ENCODE data around the gene FNDC3A. TPM values are rescaled to one million over a fixed set of nuclear protein-coding genes. Genes with fewer than 3 reads are reported as not detected.

FNDC3A gene
- total and polyA plus RNA-seq, 9 of the 15 experiments (the other 6 are each of a cell fraction or from before 2014, with no cell fraction given), result 4.1 to 22.0 (median 13.5) TPM

DNA sequence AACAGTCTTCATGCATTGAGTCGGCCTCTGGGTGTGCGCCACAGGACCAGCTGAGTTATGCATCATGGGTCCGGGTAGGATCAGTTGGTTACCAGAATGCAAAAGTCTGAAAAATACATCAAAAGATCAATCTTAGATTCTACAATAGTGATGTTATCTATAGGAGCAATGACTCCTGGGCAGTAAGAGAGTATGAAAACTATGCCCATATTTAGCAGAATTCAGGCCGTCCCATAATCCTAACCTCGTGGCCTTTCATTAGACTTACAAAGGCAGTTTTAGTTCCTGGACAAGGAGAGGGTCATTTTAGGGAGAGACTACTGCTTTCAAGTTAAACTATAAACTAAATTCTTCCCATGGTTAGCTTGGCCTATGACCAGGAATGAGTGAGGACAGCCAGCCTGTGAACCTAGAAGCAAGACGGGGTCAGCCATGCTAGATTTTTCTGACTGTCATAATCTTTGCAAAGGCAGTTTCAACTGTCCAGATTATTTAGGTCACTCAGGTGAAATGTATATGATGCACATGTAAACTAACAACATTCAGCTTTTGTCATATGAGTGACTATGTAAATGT is 260.2 kb downstream of the FNDC3A start:
- ChIA-PET POLR2A (no interaction called here), CTCF (ENCODE audit: low intra/inter-chr PET ratio) (no interaction called here)
- Histone ChIP-seq H3K4me1 (replicated peaks in 1 of 2; ENCODE audit: control insufficient read depth in 2 of 2, insufficient read depth in 2 of 2, low read length in 2 of 2) (no peaks in the 10 kb centered on the region; a peak in 1 of 5 replicates), H3K27me3 (ENCODE audit: control insufficient read depth in 2 of 2, insufficient read depth in 2 of 2, low read length in 2 of 2) (no peaks in the 10 kb centered on the region), H3K9me3 (replicated peaks; ENCODE audit: control insufficient read depth, insufficient read depth, low read depth, low read length) (no peaks in the 10 kb centered on the region), H3K9ac (ENCODE audit: insufficient read depth in 1 of 2, low read depth in 2 of 2, low read length in 2 of 2) (no peak overlapping the region), H3K27ac (ENCODE audit: extremely low read depth, low read depth, low read length) (no peak overlapping the region), H3K9me1 (ENCODE audit: control insufficient read depth, insufficient read depth, low read length) (no peaks in the 10 kb centered on the region), H4K20me1 (replicated peaks; ENCODE audit: control insufficient read depth, insufficient read depth, low read length) (no peaks in the 10 kb centered on the region), H3K36me3 (ENCODE audit: control insufficient read depth, insufficient read depth, low read length) (no peaks in the 10 kb centered on the region), H2AFZ (ENCODE audit: low read depth, low read length) (no peak overlapping the region), H3K79me2 (ENCODE audit: control insufficient read depth, insufficient read depth, low read length) (no peaks in the 10 kb centered on the region), H3K4me2 (ENCODE audit: insufficient read depth, low read length) (no peak overlapping the region), H3K4me3 (no peak overlapping the region)
- no peak for FAIRE-seq
- DNase-seq (ENCODE audit: extremely low read depth in 1 of 4, low spot score in 3 of 4), result no peak
- in situ Hi-C loops (cut with MboI), result no loop called here
- TF ChIP-seq U2AF1 (optimal IDR thresholded peaks at IDR 0.05; ENCODE audit: low read depth, low read length) (no peak), ELF2 (CRISPR knock-in tag; IDR thresholded peaks at IDR 0.05) (no peak), COPS2 (conservative IDR thresholded peaks at IDR 0.05) (no peak), ZNF551 (CRISPR knock-in tag; IDR thresholded peaks at IDR 0.05) (no peak), MCM3 (IDR thresholded peaks at IDR 0.05) (no peak), ZNF253 (CRISPR knock-in tag; conservative IDR thresholded peaks at IDR 0.05) (no peak), TBP (optimal IDR thresholded peaks at IDR 0.05; ENCODE audit: low read depth, low read length) (no peak), SRSF1 (IDR thresholded peaks at IDR 0.05; ENCODE audit: low read depth, low read length) (no peak), FOXP1 (CRISPR knock-in tag; IDR thresholded peaks at IDR 0.05) (no peak)
- TF ChIP-seq, protein P1, sequence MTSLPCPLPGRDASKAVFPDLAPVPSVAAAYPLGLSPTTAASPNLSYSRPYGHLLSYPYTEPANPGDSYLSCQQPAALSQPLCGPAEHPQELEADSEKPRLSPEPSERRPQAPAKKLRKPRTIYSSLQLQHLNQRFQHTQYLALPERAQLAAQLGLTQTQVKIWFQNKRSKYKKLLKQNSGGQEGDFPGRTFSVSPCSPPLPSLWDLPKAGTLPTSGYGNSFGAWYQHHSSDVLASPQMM (CRISPR knock-in tag; IDR thresholded peaks at IDR 0.05), result no peak
- TF ChIP-seq, protein P2, sequence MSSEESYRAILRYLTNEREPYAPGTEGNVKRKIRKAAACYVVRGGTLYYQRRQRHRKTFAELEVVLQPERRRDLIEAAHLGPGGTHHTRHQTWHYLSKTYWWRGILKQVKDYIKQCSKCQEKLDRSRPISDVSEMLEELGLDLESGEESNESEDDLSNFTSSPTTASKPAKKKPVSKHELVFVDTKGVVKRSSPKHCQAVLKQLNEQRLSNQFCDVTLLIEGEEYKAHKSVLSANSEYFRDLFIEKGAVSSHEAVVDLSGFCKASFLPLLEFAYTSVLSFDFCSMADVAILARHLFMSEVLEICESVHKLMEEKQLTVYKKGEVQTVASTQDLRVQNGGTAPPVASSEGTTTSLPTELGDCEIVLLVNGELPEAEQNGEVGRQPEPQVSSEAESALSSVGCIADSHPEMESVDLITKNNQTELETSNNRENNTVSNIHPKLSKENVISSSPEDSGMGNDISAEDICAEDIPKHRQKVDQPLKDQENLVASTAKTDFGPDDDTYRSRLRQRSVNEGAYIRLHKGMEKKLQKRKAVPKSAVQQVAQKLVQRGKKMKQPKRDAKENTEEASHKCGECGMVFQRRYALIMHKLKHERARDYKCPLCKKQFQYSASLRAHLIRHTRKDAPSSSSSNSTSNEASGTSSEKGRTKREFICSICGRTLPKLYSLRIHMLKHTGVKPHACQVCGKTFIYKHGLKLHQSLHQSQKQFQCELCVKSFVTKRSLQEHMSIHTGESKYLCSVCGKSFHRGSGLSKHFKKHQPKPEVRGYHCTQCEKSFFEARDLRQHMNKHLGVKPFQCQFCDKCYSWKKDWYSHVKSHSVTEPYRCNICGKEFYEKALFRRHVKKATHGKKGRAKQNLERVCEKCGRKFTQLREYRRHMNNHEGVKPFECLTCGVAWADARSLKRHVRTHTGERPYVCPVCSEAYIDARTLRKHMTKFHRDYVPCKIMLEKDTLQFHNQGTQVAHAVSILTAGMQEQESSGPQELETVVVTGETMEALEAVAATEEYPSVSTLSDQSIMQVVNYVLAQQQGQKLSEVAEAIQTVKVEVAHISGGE (CRISPR knock-in tag; IDR thresholded peaks at IDR 0.05), result no peak
- intact Hi-C loops (cut with micrococcal nuclease), result loop anchor here (5.0 kb wide), 1 partner anchor 46 kb away; no protein-coding TSS in a partner anchor
- 38% methylated on average over 4 of the region's 6 CpGs for WGBS (ENCODE audit: insufficient coverage, low coverage, missing lambda C conversion rate)
- ATAC-seq, result no peak
- BruUV-seq (replicated peaks), result no TSS peak
